Fibroblast of villous mesenchyme (primary cell): Measurements from ENCODE around the gene FAT3. TPM values are rescaled to one million over a fixed set of nuclear protein-coding genes. Genes with fewer than 3 reads are reported as not detected.

Source experiments
- DNase-seq: peaks from one replicate; pipeline ENCODE4 v3.0.0-alpha.2; 2010; ENCODE audit warnings: low read depth
- H3K4me3 ChIP-seq: 2 replicates; pipeline ENCODE4 v1.5.1; 2011; ENCODE audit warnings: low read depth, mild to moderate bottlenecking, low read length
- total RNA-seq: library from RNA; depleted of rRNA; stranded (reverse); fragments of >200 nt; gene quantifications from 2 replicates; pipeline ENCODE4 v1.2.3, GENCODE V29; 2012
- TF ChIP-seq, protein P1 (sequence below): IDR thresholded peaks from 2 replicates; pipeline ENCODE4 v1.5.1; 2012; ENCODE audit warnings: low read depth, mild to moderate bottlenecking, low read length; ENCODE audit not compliant: insufficient read depth

FAT3 gene
- total RNA-seq, 1 donor, result 6.9 TPM

DNA sequence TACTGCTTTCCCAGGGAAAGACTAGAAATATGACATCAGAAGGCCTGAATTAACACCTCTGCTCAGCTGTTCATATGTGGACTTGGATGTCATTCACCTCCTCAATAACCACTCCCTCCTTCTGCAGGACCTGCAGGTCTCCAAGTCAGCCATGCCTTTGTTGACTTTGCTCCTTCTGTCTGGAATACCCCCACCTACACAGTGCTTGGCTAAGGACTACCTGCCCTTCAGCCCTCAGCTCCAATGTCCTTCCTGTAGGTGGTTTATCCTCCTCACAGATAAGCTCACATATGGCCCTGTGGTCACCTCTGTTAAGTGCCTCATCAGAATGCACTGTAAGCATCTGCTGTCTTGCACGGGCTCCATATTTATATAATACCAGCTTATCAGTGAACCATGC lies 26.4 kb upstream of the FAT3 start:
- TF ChIP-seq, protein P1, sequence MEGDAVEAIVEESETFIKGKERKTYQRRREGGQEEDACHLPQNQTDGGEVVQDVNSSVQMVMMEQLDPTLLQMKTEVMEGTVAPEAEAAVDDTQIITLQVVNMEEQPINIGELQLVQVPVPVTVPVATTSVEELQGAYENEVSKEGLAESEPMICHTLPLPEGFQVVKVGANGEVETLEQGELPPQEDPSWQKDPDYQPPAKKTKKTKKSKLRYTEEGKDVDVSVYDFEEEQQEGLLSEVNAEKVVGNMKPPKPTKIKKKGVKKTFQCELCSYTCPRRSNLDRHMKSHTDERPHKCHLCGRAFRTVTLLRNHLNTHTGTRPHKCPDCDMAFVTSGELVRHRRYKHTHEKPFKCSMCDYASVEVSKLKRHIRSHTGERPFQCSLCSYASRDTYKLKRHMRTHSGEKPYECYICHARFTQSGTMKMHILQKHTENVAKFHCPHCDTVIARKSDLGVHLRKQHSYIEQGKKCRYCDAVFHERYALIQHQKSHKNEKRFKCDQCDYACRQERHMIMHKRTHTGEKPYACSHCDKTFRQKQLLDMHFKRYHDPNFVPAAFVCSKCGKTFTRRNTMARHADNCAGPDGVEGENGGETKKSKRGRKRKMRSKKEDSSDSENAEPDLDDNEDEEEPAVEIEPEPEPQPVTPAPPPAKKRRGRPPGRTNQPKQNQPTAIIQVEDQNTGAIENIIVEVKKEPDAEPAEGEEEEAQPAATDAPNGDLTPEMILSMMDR, result no peak
- H3K4me3 ChIP-seq, result no peak overlapping the region
- no peak for DNase-seq

DNA sequence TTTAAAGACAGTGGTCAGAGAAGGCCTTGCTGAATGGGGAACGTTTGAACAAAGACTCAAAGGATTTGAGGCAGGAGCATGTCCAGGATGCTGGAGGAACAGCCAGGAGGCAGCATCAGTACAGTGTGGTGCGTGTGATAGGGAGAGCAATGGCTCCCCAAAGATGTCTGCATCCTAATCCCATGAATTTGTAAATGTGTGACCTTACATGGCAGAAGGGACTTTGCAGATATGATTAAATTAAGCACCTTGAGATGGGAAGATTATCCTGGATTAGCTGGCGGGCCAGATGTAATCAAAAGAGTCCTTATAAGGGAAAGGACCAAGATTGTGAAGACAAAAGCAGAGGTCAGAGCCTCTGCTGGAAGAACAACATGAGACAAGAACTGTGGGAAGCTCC lies 24.6 kb upstream of the FAT3 start:
- DNase-seq, result no peak
- TF ChIP-seq, protein P1, result no peak
- no peak overlapping the region for H3K4me3 ChIP-seq

- H3K4me3 ChIP-seq, result no peak overlapping the region
- TF ChIP-seq, protein P1, result no peak
- no peak for DNase-seq
Measured at GRCh38 chr11:92204731-92205130, 19.9 kb upstream of the FAT3 start.

GRCh38 chr11:92206441-92206840 lies 18.2 kb upstream of the FAT3 start:
- no peak overlapping the region for H3K4me3 ChIP-seq
- TF ChIP-seq, protein P1, result no peak
- no peak for DNase-seq

DNA sequence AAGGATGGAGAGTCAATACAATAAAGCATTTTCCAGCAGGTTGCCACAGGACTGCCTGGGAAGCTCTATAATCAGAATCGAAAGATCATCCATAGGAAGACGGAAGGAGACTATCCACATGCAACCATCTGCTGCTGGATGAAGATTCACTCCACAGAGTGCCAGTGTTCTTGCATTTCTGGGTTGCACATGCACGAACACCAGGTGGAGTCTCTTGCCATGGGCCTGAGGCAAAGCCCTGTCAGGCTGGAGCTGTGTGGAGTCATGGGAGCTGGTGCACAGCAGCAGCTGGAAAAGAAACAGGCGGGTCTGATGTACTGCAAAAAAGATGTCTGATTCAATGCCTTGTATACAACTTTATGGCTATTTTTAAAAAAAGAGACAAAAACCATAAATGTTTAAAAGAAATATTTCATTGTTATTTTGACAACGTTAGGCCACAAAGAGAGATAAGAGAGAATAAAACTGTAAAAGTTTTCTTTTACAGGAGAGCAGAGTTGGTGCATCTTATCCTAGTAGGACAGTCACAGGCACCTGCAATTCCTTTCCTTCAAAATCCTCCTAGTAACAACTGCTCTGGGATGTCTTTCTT lies 12.9 kb upstream of the FAT3 start:
- TF ChIP-seq, protein P1, result peak; percentile 54
- DNase-seq, result peak; percentile 43
- no peak overlapping the region for H3K4me3 ChIP-seq

DNA sequence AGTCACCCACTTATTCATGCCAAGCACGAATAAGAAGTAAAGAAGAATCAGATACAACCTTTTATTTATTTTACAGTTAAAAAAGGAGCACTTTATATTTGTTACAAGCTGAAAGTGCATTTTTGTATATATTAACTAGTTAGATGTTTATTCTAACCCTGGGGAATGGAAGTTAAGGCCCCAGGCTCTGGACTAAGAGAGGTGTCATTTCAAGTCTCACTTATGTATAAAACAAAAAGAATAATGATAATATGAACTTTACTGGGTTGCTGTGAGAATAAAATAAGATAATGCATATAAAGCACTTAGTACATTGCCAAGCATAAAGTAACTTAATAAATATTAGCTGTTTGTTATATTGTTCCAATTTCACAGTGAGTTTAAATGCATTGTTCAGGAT lies 12.1 kb upstream of the FAT3 start:
- no peak overlapping the region for H3K4me3 ChIP-seq
- TF ChIP-seq, protein P1, result no peak
- no peak for DNase-seq

DNA sequence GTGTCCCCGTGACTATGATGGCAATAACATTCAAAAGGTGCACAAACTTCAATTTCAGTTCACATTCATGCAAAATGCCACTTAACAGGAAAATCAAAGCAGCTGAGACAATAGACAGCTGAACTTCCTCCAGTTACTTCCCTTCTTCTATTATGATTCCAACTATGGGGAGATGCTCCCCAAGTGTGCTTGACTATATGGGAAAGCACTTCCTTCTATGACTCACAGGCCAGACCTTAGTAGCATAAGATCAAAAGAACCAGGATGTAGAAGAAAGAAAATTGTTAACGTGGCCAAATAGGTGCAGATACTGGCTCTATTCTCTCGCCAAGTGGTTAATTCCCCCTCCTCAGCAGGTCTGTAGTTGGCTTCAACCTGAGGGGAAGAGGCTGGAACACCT lies 7.8 kb upstream of the FAT3 start:
- no peak overlapping the region for H3K4me3 ChIP-seq
- TF ChIP-seq, protein P1, result no peak
- DNase-seq, result no peak
